HL-60/S4 (cell line): ENCODE results near the gene RXRB.

Experiments used
- in situ Hi-C: fragments of 300-500 bp; cut with MboI; formaldehyde crosslinking; loops from 2 replicates; pipeline ENCODE4 v1.14.3; 2022; ENCODE audit warnings: low sequenced_read_pairs

Gene RXRB

GRCh38 chr6:33178755-33179475 is 21.6 kb downstream of the RXRB start:
- in situ Hi-C loops = no loop called here

- in situ Hi-C loops = no loop called here
These were observed 22.7 kb downstream of the RXRB start for GRCh38 chr6:33177552-33178446.

- in situ Hi-C loops = no loop called here
These were observed 23.6 kb downstream of the RXRB start for GRCh38 chr6:33176906-33177305.

- in situ Hi-C loops = no loop called here
These were observed 24.9 kb downstream of the RXRB start for GRCh38 chr6:33175436-33176069.

- in situ Hi-C loops = no loop called here
These were observed 25.7 kb downstream of the RXRB start for GRCh38 chr6:33174784-33175183.

- in situ Hi-C loops = no loop called here
These were observed 26.8 kb downstream of the RXRB start for GRCh38 chr6:33173535-33174180.

- in situ Hi-C loops = no loop called here
These were observed 27.6 kb downstream of the RXRB start for GRCh38 chr6:33172688-33173534.

- in situ Hi-C loops = no loop called here
These were observed 28.4 kb downstream of the RXRB start for GRCh38 chr6:33171880-33172687.

- in situ Hi-C loops = no loop called here
These were observed 29.2 kb downstream of the RXRB start for GRCh38 chr6:33171016-33171879.

GRCh38 chr6:33170176-33171015 is 30.1 kb downstream of the RXRB start:
- in situ Hi-C loops = no loop called here

- in situ Hi-C loops = no loop called here
These were observed 30.9 kb downstream of the RXRB start for GRCh38 chr6:33169291-33170175.

- in situ Hi-C loops = no loop called here
These were observed 31.8 kb downstream of the RXRB start for GRCh38 chr6:33168639-33169038.

- in situ Hi-C loops = no loop called here
These were observed 32.2 kb downstream of the RXRB start for GRCh38 chr6:33168284-33168601.

- in situ Hi-C loops = no loop called here
These were observed 32.8 kb downstream of the RXRB start for GRCh38 chr6:33167374-33168283.

- in situ Hi-C loops = no loop called here
These were observed 33.7 kb downstream of the RXRB start for GRCh38 chr6:33166811-33167210.

GRCh38 chr6:33166363-33166762 is 34.1 kb downstream of the RXRB start:
- in situ Hi-C loops = no loop called here
